ENCODE results near the gene SIT1.
"Not testable (repeated sequence)": the region's sequence is repeated elsewhere in the genome, so short reads cannot be mapped to it uniquely, and the experiment has no call there.

Gene SIT1

GRCh38 chr9:35660966-35661415, 10.3 kb upstream of the SIT1 start:
- DNase-seq (ENCODE audit: low read depth in 2 of 2, low spot score in 1 of 2): no peak

GRCh38 chr9:35659340-35659739, 8.6 kb upstream of the SIT1 start:
- no peak for DNase-seq (ENCODE audit: low read depth in 2 of 2, low spot score in 1 of 2)

- no peak for DNase-seq (ENCODE audit: low read depth in 2 of 2, low spot score in 1 of 2)
Observed at GRCh38 chr9:35658968-35659220, 8.2 kb upstream of the SIT1 start.

- peak; percentile 67 to 69 for DNase-seq (ENCODE audit: low read depth in 2 of 2, low spot score in 1 of 2)
Observed at GRCh38 chr9:35658137-35658967, 7.6 kb upstream of the SIT1 start, which contains the start of gene CCDC107. TSS of gene CCDC107 (plus strand) at chr9:35658292. CDS start at chr9:35658380, 88 bp downstream.

GRCh38 chr9:35657546-35658136, 6.9 kb upstream of the SIT1 start, which contains the start of gene RMRP:
TSS of gene RMRP (minus strand) at chr9:35658019.
- peak; percentile 48 to 77 for DNase-seq (ENCODE audit: low read depth in 2 of 2, low spot score in 1 of 2)

GRCh38 chr9:35656831-35657545, 6.3 kb upstream of the SIT1 start:
- no peak for DNase-seq (ENCODE audit: low read depth in 2 of 2, low spot score in 1 of 2)

- no peak for DNase-seq (ENCODE audit: low read depth in 2 of 2, low spot score in 1 of 2)
Observed at GRCh38 chr9:35656348-35656747, 5.6 kb upstream of the SIT1 start.

- DNase-seq (ENCODE audit: low read depth in 2 of 2, low spot score in 1 of 2): no peak
Observed at GRCh38 chr9:35653611-35654010, 2.9 kb upstream of the SIT1 start.

GRCh38 chr9:35652829-35653209, 2.1 kb upstream of the SIT1 start:
- no peak for DNase-seq (ENCODE audit: low read depth in 2 of 2, low spot score in 1 of 2)

- no peak for DNase-seq (ENCODE audit: low read depth in 2 of 2, low spot score in 1 of 2)
Observed at GRCh38 chr9:35651956-35652828, 1.5 kb upstream of the SIT1 start.

GRCh38 chr9:35649431-35650340, 1.0 kb downstream of the SIT1 start:
- no peak for DNase-seq (ENCODE audit: low read depth in 2 of 2, low spot score in 1 of 2)

GRCh38 chr9:35646533-35647265, 4.0 kb downstream of the SIT1 start:
- DNase-seq (ENCODE audit: low read depth in 2 of 2, low spot score in 1 of 2): peak; percentile 84 to 85

GRCh38 chr9:35646153-35646532, 4.6 kb downstream of the SIT1 start:
- DNase-seq (ENCODE audit: low read depth in 2 of 2, low spot score in 1 of 2): no peak

- DNase-seq (ENCODE audit: low read depth in 2 of 2, low spot score in 1 of 2): not testable (repeated sequence)
Observed at GRCh38 chr9:35645736-35646135, 5.0 kb downstream of the SIT1 start.

GRCh38 chr9:35643046-35643445, 7.7 kb downstream of the SIT1 start:
- DNase-seq (ENCODE audit: low read depth in 2 of 2, low spot score in 1 of 2): no peak

GRCh38 chr9:35641478-35641877, 9.3 kb downstream of the SIT1 start:
- not testable (repeated sequence) for DNase-seq (ENCODE audit: low read depth in 2 of 2, low spot score in 1 of 2)

- DNase-seq (ENCODE audit: low read depth in 2 of 2, low spot score in 1 of 2): not testable (repeated sequence)
Observed at GRCh38 chr9:35640431-35640830, 10.3 kb downstream of the SIT1 start.

GRCh38 chr9:35639631-35640030, 11.1 kb downstream of the SIT1 start:
- DNase-seq (ENCODE audit: low read depth in 2 of 2, low spot score in 1 of 2): no peak

- not testable (repeated sequence) for DNase-seq (ENCODE audit: low read depth in 2 of 2, low spot score in 1 of 2)
Observed at GRCh38 chr9:35639225-35639624, 11.5 kb downstream of the SIT1 start.

Data from stimulated activated CD8-positive, alpha-beta memory T cell treated with anti-CD3 and anti-CD28 coated beads, Interleukin-4, amount 100 ng/mL, for 1 hour (primary cell).